Measurements from ENCODE around the gene C7orf57.

Gene C7orf57

DNA sequence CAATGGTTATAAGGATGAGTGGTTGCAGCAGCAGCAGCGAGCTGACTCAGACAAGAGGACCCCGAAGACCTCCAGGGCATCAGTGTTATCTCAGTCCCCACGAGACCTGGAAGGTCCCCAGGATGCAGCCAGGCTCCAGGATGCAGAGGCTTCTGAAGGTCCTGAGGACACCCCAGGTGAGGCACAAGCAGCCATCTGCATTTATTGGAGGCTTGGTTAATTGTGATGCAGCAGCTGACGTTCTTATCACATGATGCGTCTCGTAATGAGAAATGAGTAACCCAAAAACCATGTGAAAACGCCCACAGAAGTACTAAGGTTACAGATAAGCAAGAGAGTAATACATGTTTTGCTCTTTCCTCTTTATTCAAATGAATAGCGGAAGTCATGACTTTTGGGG lies 17.4 kb downstream of the C7orf57 start:
- in situ Hi-C loops (cut with HindIII; ENCODE audit: low sequenced_read_pairs) = no loop called here
- peak; percentile 36 for DNase-seq (ENCODE audit: low read depth, low spot score)

DNA sequence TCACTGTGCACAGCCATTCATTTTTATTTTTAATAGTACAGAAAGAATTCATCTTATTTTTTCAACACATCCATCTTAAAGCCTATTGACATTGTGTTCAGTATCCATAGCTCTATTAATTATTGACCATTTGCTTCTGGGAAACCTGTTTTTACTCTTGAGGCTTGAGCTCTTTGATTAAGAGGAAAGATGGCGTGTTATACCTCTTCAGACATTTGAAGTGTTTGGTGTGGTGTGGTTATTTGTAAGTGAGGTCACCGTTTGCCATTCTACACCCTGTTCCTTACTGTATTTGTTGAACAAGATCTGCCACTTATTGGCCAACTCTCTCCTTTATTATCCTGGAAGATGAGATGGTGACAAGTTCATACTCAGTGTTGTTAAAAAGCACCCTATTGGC lies 18.4 kb downstream of the C7orf57 start:
- H3K4me3 ChIP-seq (ENCODE audit: low read depth, low read length) = no peak overlapping the region
- no peak for DNase-seq (ENCODE audit: low read depth, low spot score)
- TF ChIP-seq CTCF (IDR thresholded peaks at IDR 0.05; ENCODE audit: low read depth, low read length) = no peak
- in situ Hi-C loops (cut with HindIII; ENCODE audit: low sequenced_read_pairs) = no loop called here

More for the DNA sequence above, 17.4 kb downstream of the C7orf57 start:
- no peak for TF ChIP-seq CTCF (IDR thresholded peaks at IDR 0.05; ENCODE audit: low read depth, low read length)
- H3K4me3 ChIP-seq (ENCODE audit: low read depth, low read length) = no peak overlapping the region

DNA sequence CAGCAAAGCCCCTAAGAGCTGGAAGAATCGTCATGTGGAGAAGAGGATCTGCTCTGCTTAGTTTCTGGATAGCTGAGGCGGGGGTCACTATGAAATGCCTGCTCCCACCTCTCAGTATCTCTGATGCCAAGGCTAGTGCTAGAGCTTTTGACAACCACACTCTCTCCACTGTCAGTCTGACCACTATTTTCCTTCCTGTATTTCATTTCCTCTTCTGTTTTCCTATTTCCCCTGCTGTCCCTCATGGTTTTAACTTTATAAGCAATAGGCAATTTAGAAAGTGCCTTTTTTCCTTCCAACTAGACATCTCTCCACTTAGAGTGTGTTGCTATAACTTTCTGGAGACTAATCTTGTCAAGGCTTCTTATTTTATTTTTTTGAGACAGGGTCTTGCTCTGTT lies 23.6 kb downstream of the C7orf57 start:
- no peak overlapping the region for H3K4me3 ChIP-seq (ENCODE audit: low read depth, low read length)
- in situ Hi-C loops (cut with HindIII; ENCODE audit: low sequenced_read_pairs) = no loop called here
- no peak for TF ChIP-seq CTCF (IDR thresholded peaks at IDR 0.05; ENCODE audit: low read depth, low read length)
- no peak for DNase-seq (ENCODE audit: low read depth, low spot score)

GRCh38 chr7:48059706-48060105 lies 24.4 kb downstream of the C7orf57 start:
- H3K4me3 ChIP-seq (ENCODE audit: low read depth, low read length) = no peak overlapping the region
- TF ChIP-seq CTCF (IDR thresholded peaks at IDR 0.05; ENCODE audit: low read depth, low read length) = no peak
- in situ Hi-C loops (cut with HindIII; ENCODE audit: low sequenced_read_pairs) = no loop called here
- DNase-seq (ENCODE audit: low read depth, low spot score) = no peak

DNA sequence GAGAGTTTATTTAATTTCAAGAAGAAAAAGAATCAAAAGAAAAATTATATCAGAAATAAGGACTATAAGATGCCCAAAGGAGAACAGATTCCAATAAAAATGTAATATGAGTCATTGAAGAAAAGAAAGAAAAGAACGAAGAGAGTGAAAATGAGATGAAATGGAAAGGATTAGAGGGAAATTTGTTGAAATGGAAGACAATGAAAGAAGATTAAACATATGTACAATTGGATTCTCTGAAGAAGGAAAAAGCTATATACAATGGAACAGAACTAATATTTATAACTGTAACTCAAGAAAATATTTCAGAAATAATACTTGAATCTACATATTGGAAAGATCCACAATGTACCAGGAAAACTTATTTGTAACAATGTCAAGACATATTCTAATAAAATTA lies 28.6 kb downstream of the C7orf57 start:
- H3K4me3 ChIP-seq (ENCODE audit: low read depth, low read length) = no peak overlapping the region
- in situ Hi-C loops (cut with HindIII; ENCODE audit: low sequenced_read_pairs) = no loop called here
- no peak for DNase-seq (ENCODE audit: low read depth, low spot score)
- no peak for TF ChIP-seq CTCF (IDR thresholded peaks at IDR 0.05; ENCODE audit: low read depth, low read length)

DNA sequence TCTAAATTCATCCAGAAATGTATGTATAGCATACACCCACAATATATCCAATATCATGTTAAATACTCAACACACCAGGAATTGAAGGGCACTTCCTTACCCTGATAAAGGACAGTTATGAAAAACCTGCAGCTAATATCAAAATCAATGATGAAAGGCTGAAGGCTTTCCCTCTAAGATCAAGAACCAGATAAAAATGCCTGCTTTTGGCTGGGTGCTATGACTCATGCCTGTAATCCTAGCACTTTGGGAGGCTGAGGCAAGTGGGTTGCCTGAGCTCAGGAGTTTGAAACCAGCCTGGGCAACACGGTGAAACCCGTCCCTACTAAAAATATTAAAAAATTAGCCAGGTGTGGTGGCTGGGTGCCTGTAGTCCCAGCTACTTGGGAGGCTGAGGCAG lies 32.1 kb downstream of the C7orf57 start:
- in situ Hi-C loops (cut with HindIII; ENCODE audit: low sequenced_read_pairs) = no loop called here
- no peak overlapping the region for H3K4me3 ChIP-seq (ENCODE audit: low read depth, low read length)
- no peak for DNase-seq (ENCODE audit: low read depth, low spot score)
- TF ChIP-seq CTCF (IDR thresholded peaks at IDR 0.05; ENCODE audit: low read depth, low read length) = no peak

GRCh38 chr7:48074204-48074654 lies 38.9 kb downstream of the C7orf57 start:
- H3K4me3 ChIP-seq (ENCODE audit: low read depth, low read length) = no peak overlapping the region
- in situ Hi-C loops (cut with HindIII; ENCODE audit: low sequenced_read_pairs) = no loop called here
- no peak for DNase-seq (ENCODE audit: low read depth, low spot score)
- no peak for TF ChIP-seq CTCF (IDR thresholded peaks at IDR 0.05; ENCODE audit: low read depth, low read length)

Data from astrocyte of the spinal cord (primary cell).